Measurements from ENCODE around the gene MYH3. TPM values are rescaled to one million over a fixed set of nuclear protein-coding genes. Genes with fewer than 3 reads are reported as not detected.

The MYH3 gene
- polyA plus RNA-seq, 1 donor (not counting 4 experiments of a cell fraction or from before 2014, with no cell fraction given), result 0.83 TPM

- H2AFZ ChIP-seq (ENCODE audit: control insufficient read depth, low read length), result no peak overlapping the region
- no peaks in the 10 kb centered on the region for H3K4me1 ChIP-seq (ENCODE audit: control insufficient read depth, extremely low read depth, insufficient read depth, low read length)
- H3K27me3 ChIP-seq (ENCODE audit: control insufficient read depth, extremely low read depth, insufficient read depth, low read length), result no peaks in the 10 kb centered on the region
- no peak overlapping the region for H3K9ac ChIP-seq (ENCODE audit: control insufficient read depth, extremely low read depth, insufficient read depth, low read length)
- no peak overlapping the region for H3K4me3 ChIP-seq (ENCODE audit: control insufficient read depth in 2 of 3, extremely low read depth in 1 of 3, insufficient read depth in 2 of 3, low read depth in 1 of 3, low read length in 3 of 3)
- H3K9me3 ChIP-seq (ENCODE audit: control insufficient read depth, low read depth, low read length), result no peaks in the 10 kb centered on the region
- H3K9me1 ChIP-seq (ENCODE audit: control insufficient read depth, extremely low read depth, insufficient read depth, low read length), result no peaks in the 10 kb centered on the region
- H3K4me2 ChIP-seq (ENCODE audit: control insufficient read depth, extremely low read depth, insufficient read depth, low read depth, low read length), result no peak overlapping the region
- H4K20me1 ChIP-seq (ENCODE audit: control insufficient read depth, extremely low read depth, insufficient read depth, low read length), result no peaks in the 10 kb centered on the region
- peaks cover 11 to 19% of the 10 kb centered on the region in 2 experiments for H3K36me3 ChIP-seq (ENCODE audit: control insufficient read depth in 2 of 2, extremely low read depth in 1 of 2, insufficient read depth in 2 of 2, low read length in 2 of 2)
- TF ChIP-seq CTCF (optimal IDR thresholded peaks at IDR 0.05 in 1 of 3, IDR thresholded peaks at IDR 0.05 in 1 of 3, conservative IDR thresholded peaks at IDR 0.05 in 1 of 3; ENCODE audit: extremely low read depth in 1 of 3, insufficient read depth in 2 of 3, low read length in 3 of 3) (no peak), EZH2 (IDR thresholded peaks at IDR 0.05; ENCODE audit: low read length) (no peak)
- FAIRE-seq (no peak), DNase-seq (ENCODE audit: low read depth, low spot score) (no peak)
- peaks cover 39% of the 10 kb centered on the region for H3K79me2 ChIP-seq (ENCODE audit: control insufficient read depth, insufficient read depth, low read length)
- dilution Hi-C loops (cut with MboI; ENCODE audit: extremely low pct_ligation_motif_present, low sequenced_read_pairs), result no loop called here
- H3K27ac ChIP-seq (ENCODE audit: control insufficient read depth, insufficient read depth, low read length), result no peak overlapping the region
Observed at GRCh38 chr17:10687499-10687898, 30.4 kb upstream of the MYH3 start.

GRCh38 chr17:10683853-10684252 is 26.7 kb upstream of the MYH3 start:
- no peak for FAIRE-seq
- no peak overlapping the region for H3K9ac ChIP-seq (ENCODE audit: control insufficient read depth, extremely low read depth, insufficient read depth, low read length)
- no peaks in the 10 kb centered on the region for H4K20me1 ChIP-seq (ENCODE audit: control insufficient read depth, extremely low read depth, insufficient read depth, low read length)
- no peak overlapping the region for H3K4me2 ChIP-seq (ENCODE audit: control insufficient read depth, extremely low read depth, insufficient read depth, low read depth, low read length)
- H3K4me1 ChIP-seq (ENCODE audit: control insufficient read depth, extremely low read depth, insufficient read depth, low read length), result no peaks in the 10 kb centered on the region
- no peak overlapping the region for H3K4me3 ChIP-seq (ENCODE audit: control insufficient read depth in 2 of 3, extremely low read depth in 1 of 3, insufficient read depth in 2 of 3, low read depth in 1 of 3, low read length in 3 of 3)
- H3K27ac ChIP-seq (ENCODE audit: control insufficient read depth, insufficient read depth, low read length), result no peak overlapping the region
- no peak for DNase-seq (ENCODE audit: low read depth, low spot score)
- no peaks in the 10 kb centered on the region for H3K9me1 ChIP-seq (ENCODE audit: control insufficient read depth, extremely low read depth, insufficient read depth, low read length)
- H3K9me3 ChIP-seq (ENCODE audit: control insufficient read depth, low read depth, low read length), result no peaks in the 10 kb centered on the region
- no peaks in the 10 kb centered on the region for H3K27me3 ChIP-seq (ENCODE audit: control insufficient read depth, extremely low read depth, insufficient read depth, low read length)
- H3K36me3 ChIP-seq (ENCODE audit: control insufficient read depth in 2 of 2, extremely low read depth in 1 of 2, insufficient read depth in 2 of 2, low read length in 2 of 2), result peaks cover 9 to 12% of the 10 kb centered on the region in 2 experiments
- H3K79me2 ChIP-seq (ENCODE audit: control insufficient read depth, insufficient read depth, low read length), result peaks cover 9% of the 10 kb centered on the region
- TF ChIP-seq EZH2 (IDR thresholded peaks at IDR 0.05; ENCODE audit: low read length), result no peak
- peak in 2 of 3 experiments; percentile 55 to 57 for TF ChIP-seq CTCF (optimal IDR thresholded peaks at IDR 0.05 in 1 of 3, IDR thresholded peaks at IDR 0.05 in 1 of 3, conservative IDR thresholded peaks at IDR 0.05 in 1 of 3; ENCODE audit: extremely low read depth in 1 of 3, insufficient read depth in 2 of 3, low read length in 3 of 3)
- H2AFZ ChIP-seq (ENCODE audit: control insufficient read depth, low read length), result no peak overlapping the region
- dilution Hi-C loops (cut with MboI; ENCODE audit: extremely low pct_ligation_motif_present, low sequenced_read_pairs), result no loop called here
